ENCODE results near the gene KBTBD12. TPM values are rescaled to one million over a fixed set of nuclear protein-coding genes. Genes with fewer than 3 reads are reported as not detected.

The KBTBD12 gene
- total and polyA plus RNA-seq, 7 experiments from 2014 or later, result not detected

- H3K4me3 Mint-ChIP-seq, result no peak overlapping the region
- CTCF ChIA-PET, result no interaction called here
- no peak for DNase-seq
- Histone ChIP-seq H3K27ac (ENCODE audit: low read depth, low read length) (no peak overlapping the region), H3K27me3 (ENCODE audit: control insufficient read depth in 2 of 2, insufficient read depth in 2 of 2, low read length in 2 of 2) (no peaks in the 10 kb centered on the region), H3K36me3 (ENCODE audit: control insufficient read depth in 2 of 3, insufficient read depth in 3 of 3, low read length in 3 of 3) (no peaks in the 10 kb centered on the region), H3K4me3 (ENCODE audit: low read length) (no peak overlapping the region), H3K9me3 (ENCODE audit: control insufficient read depth in 2 of 3, low read length in 3 of 3) (no peaks in the 10 kb centered on the region), H3K4me1 (ENCODE audit: control insufficient read depth in 2 of 2, insufficient read depth in 2 of 2, low read length in 2 of 2) (no peaks in the 10 kb centered on the region)
- H3K27me3 Mint-ChIP-seq, result peaks cover 0 to 8% (median 0%) of the 10 kb centered on the region in 5 donors
- POLR2A ChIA-PET, result no interaction called here
- H3K36me3 Mint-ChIP-seq, result peaks cover 0 to 3% (median 0%) of the 10 kb centered on the region in 5 donors
- peaks cover 0 to 1% (median 0%) of the 10 kb centered on the region in 11 donors for H3K9me3 Mint-ChIP-seq
- no peaks in the 10 kb centered on the region for H3K4me1 Mint-ChIP-seq
- ATAC-seq, result no peak
- H3K27ac Mint-ChIP-seq, result no peak overlapping the region
- intact Hi-C loops (cut with micrococcal nuclease), result no loop called here
Observed at GRCh38 chr3:127986803-127987202, 71.8 kb downstream of the KBTBD12 start.

- H3K36me3 Mint-ChIP-seq, result peaks cover 0 to 3% (median 0%) of the 10 kb centered on the region in 5 donors
Observed at GRCh38 chr3:127987309-127987995, 72.4 kb downstream of the KBTBD12 start.

GRCh38 chr3:127988770-127989557, 73.9 kb downstream of the KBTBD12 start:
- H3K27ac Mint-ChIP-seq, result no peak overlapping the region
- H3K9me3 Mint-ChIP-seq, result no peaks in the 10 kb centered on the region
- intact Hi-C loops (cut with micrococcal nuclease), result no loop called here
- Histone ChIP-seq H3K4me1 (ENCODE audit: control insufficient read depth in 2 of 2, insufficient read depth in 2 of 2, low read length in 2 of 2) (no peaks in the 10 kb centered on the region), H3K27ac (ENCODE audit: low read depth, low read length) (no peak overlapping the region), H3K9me3 (ENCODE audit: control insufficient read depth in 2 of 3, low read length in 3 of 3) (no peaks in the 10 kb centered on the region), H3K36me3 (ENCODE audit: control insufficient read depth in 2 of 3, insufficient read depth in 3 of 3, low read length in 3 of 3) (no peaks in the 10 kb centered on the region), H3K4me3 (ENCODE audit: low read length) (no peak overlapping the region), H3K27me3 (ENCODE audit: control insufficient read depth in 2 of 2, insufficient read depth in 2 of 2, low read length in 2 of 2) (no peaks in the 10 kb centered on the region)
- no peaks in the 10 kb centered on the region for H3K4me1 Mint-ChIP-seq
- POLR2A ChIA-PET, result no interaction called here
- ATAC-seq (no peak), DNase-seq (no peak)
- CTCF ChIA-PET, result no interaction called here
- no peak overlapping the region for H3K4me3 Mint-ChIP-seq
- H3K27me3 Mint-ChIP-seq, result peaks cover 0 to 3% (median 0%) of the 10 kb centered on the region in 5 donors
- H3K36me3 Mint-ChIP-seq, result no peaks in the 10 kb centered on the region

More at GRCh38 chr3:127987309-127987995, 72.4 kb downstream of the KBTBD12 start:
- H3K4me1 Mint-ChIP-seq, result no peaks in the 10 kb centered on the region
- Histone ChIP-seq H3K4me1 (ENCODE audit: control insufficient read depth in 2 of 2, insufficient read depth in 2 of 2, low read length in 2 of 2) (no peaks in the 10 kb centered on the region), H3K27me3 (ENCODE audit: control insufficient read depth in 2 of 2, insufficient read depth in 2 of 2, low read length in 2 of 2) (no peaks in the 10 kb centered on the region), H3K27ac (ENCODE audit: low read depth, low read length) (no peak overlapping the region), H3K36me3 (ENCODE audit: control insufficient read depth in 2 of 3, insufficient read depth in 3 of 3, low read length in 3 of 3) (no peaks in the 10 kb centered on the region), H3K4me3 (ENCODE audit: low read length) (no peak overlapping the region), H3K9me3 (ENCODE audit: control insufficient read depth in 2 of 3, low read length in 3 of 3) (no peaks in the 10 kb centered on the region)
- intact Hi-C loops (cut with micrococcal nuclease), result no loop called here
- H3K27ac Mint-ChIP-seq, result no peak overlapping the region
- H3K27me3 Mint-ChIP-seq, result peaks cover 0 to 8% (median 0%) of the 10 kb centered on the region in 5 donors
- no peak overlapping the region for H3K4me3 Mint-ChIP-seq
- H3K9me3 Mint-ChIP-seq, result peaks cover 0 to 1% (median 0%) of the 10 kb centered on the region in 11 donors
- DNase-seq, result no peak
- ChIA-PET CTCF (no interaction called here), POLR2A (no interaction called here)
- ATAC-seq, result no peak

- Histone ChIP-seq H3K27ac (ENCODE audit: low read depth, low read length) (no peak overlapping the region), H3K36me3 (ENCODE audit: control insufficient read depth in 2 of 3, insufficient read depth in 3 of 3, low read length in 3 of 3) (no peaks in the 10 kb centered on the region), H3K27me3 (ENCODE audit: control insufficient read depth in 2 of 2, insufficient read depth in 2 of 2, low read length in 2 of 2) (no peaks in the 10 kb centered on the region), H3K9me3 (ENCODE audit: control insufficient read depth in 2 of 3, low read length in 3 of 3) (no peaks in the 10 kb centered on the region), H3K4me1 (ENCODE audit: control insufficient read depth in 2 of 2, insufficient read depth in 2 of 2, low read length in 2 of 2) (no peaks in the 10 kb centered on the region), H3K4me3 (ENCODE audit: low read length) (no peak overlapping the region)
- ChIA-PET CTCF (no interaction called here), POLR2A (no interaction called here)
- H3K4me1 Mint-ChIP-seq, result no peaks in the 10 kb centered on the region
- H3K9me3 Mint-ChIP-seq, result peaks cover 0 to 4% (median 0%) of the 10 kb centered on the region in 11 donors
- no peak overlapping the region for H3K4me3 Mint-ChIP-seq
- no peak for ATAC-seq
- no peak for DNase-seq
- intact Hi-C loops (cut with micrococcal nuclease), result no loop called here
- H3K27me3 Mint-ChIP-seq, result peaks cover 0 to 3% (median 0%) of the 10 kb centered on the region in 5 donors
- H3K36me3 Mint-ChIP-seq, result peaks cover 0 to 3% (median 0%) of the 10 kb centered on the region in 5 donors
- H3K27ac Mint-ChIP-seq, result no peak overlapping the region
Observed at GRCh38 chr3:127990051-127990450, 75.0 kb downstream of the KBTBD12 start.

GRCh38 chr3:127990461-127990860, 75.4 kb downstream of the KBTBD12 start:
- ChIA-PET CTCF (no interaction called here), POLR2A (no interaction called here)
- H3K9me3 ChIP-seq (ENCODE audit: control insufficient read depth in 2 of 3, low read length in 3 of 3), result no peaks in the 10 kb centered on the region
- no peaks in the 10 kb centered on the region for H3K36me3 ChIP-seq (ENCODE audit: control insufficient read depth in 2 of 3, insufficient read depth in 3 of 3, low read length in 3 of 3)
- DNase-seq (no peak), ATAC-seq (no peak)
- H3K4me1 ChIP-seq (ENCODE audit: control insufficient read depth in 2 of 2, insufficient read depth in 2 of 2, low read length in 2 of 2), result no peaks in the 10 kb centered on the region
- no peak overlapping the region for H3K4me3 ChIP-seq (ENCODE audit: low read length)
- no peaks in the 10 kb centered on the region for H3K4me1 Mint-ChIP-seq
- intact Hi-C loops (cut with micrococcal nuclease), result no loop called here
- H3K27ac ChIP-seq (ENCODE audit: low read depth, low read length), result no peak overlapping the region
- no peaks in the 10 kb centered on the region for H3K27me3 ChIP-seq (ENCODE audit: control insufficient read depth in 2 of 2, insufficient read depth in 2 of 2, low read length in 2 of 2)
- H3K4me3 Mint-ChIP-seq, result no peak overlapping the region
- H3K9me3 Mint-ChIP-seq, result peaks cover 0 to 4% (median 0%) of the 10 kb centered on the region in 11 donors
- H3K27ac Mint-ChIP-seq, result no peak overlapping the region
- H3K36me3 Mint-ChIP-seq, result peaks cover 0 to 3% (median 0%) of the 10 kb centered on the region in 5 donors
- peaks cover 0 to 5% (median 0%) of the 10 kb centered on the region in 5 donors for H3K27me3 Mint-ChIP-seq

- Mint-ChIP-seq H3K27me3 (peaks cover 0 to 3% (median 0%) of the 10 kb centered on the region in 5 donors), H3K9me3 (peaks cover 0 to 4% (median 0%) of the 10 kb centered on the region in 11 donors), H3K27ac (no peak overlapping the region), H3K36me3 (peaks cover 0 to 3% (median 0%) of the 10 kb centered on the region in 5 donors), H3K4me3 (no peak overlapping the region), H3K4me1 (no peaks in the 10 kb centered on the region)
- no peak overlapping the region for H3K4me3 ChIP-seq (ENCODE audit: low read length)
- CTCF ChIA-PET, result no interaction called here
- no peak overlapping the region for H3K27ac ChIP-seq (ENCODE audit: low read depth, low read length)
- no peaks in the 10 kb centered on the region for H3K36me3 ChIP-seq (ENCODE audit: control insufficient read depth in 2 of 3, insufficient read depth in 3 of 3, low read length in 3 of 3)
- no peaks in the 10 kb centered on the region for H3K9me3 ChIP-seq (ENCODE audit: control insufficient read depth in 2 of 3, low read length in 3 of 3)
- DNase-seq (no peak), ATAC-seq (no peak)
- intact Hi-C loops (cut with micrococcal nuclease), result no loop called here
- POLR2A ChIA-PET, result no interaction called here
- H3K27me3 ChIP-seq (ENCODE audit: control insufficient read depth in 2 of 2, insufficient read depth in 2 of 2, low read length in 2 of 2), result no peaks in the 10 kb centered on the region
- no peaks in the 10 kb centered on the region for H3K4me1 ChIP-seq (ENCODE audit: control insufficient read depth in 2 of 2, insufficient read depth in 2 of 2, low read length in 2 of 2)
Observed at GRCh38 chr3:127991251-127991650, 76.2 kb downstream of the KBTBD12 start.
